RWPE1 (cell line): Measurements from ENCODE around the gene FIBCD1.

Experiments
- CTCF ChIA-PET: fragments of 350-600 bp; sonication (Branson Sonifier 250); formaldehyde crosslinking; extraction: SDS; loops from one replicate; lab custom pipeline; 2021; lab: Yijun Ruan, JAX
- POLR2A ChIA-PET: fragments of 400-600 bp; formaldehyde crosslinking; extraction: SDS; loops from one replicate; lab custom pipeline; 2020; ENCODE audit warnings: antibody characterized with exemption; ENCODE audit not compliant: low non-redundant PET; lab: Yijun Ruan, JAX
- DNase-seq: peaks from one replicate; pipeline ENCODE4 v3.0.0; 2012; ENCODE audit warnings: low spot score
- H3K27ac ChIP-seq: fragments of 450-650 bp; 2 replicates; pipeline ENCODE4 v1.5.1; 2017
- CTCF ChIP-seq: fragments of 450-650 bp; conservative IDR thresholded peaks from 2 replicates; pipeline ENCODE4 v1.5.1; 2017; ENCODE audit warnings: low read depth, mild to moderate bottlenecking

The FIBCD1 gene

GRCh38 chr9:130895481-130896232 is 43.4 kb downstream of the FIBCD1 start:
- ChIA-PET POLR2A (no interaction called here), CTCF (interaction anchor here (0.5 to 1.7 kb wide), 9 partner anchors 9 to 543 kb away, joined by 3 to 8 read pairs (median 3); no protein-coding TSS in a partner anchor)
- DNase-seq: no peak
- no peak for TF ChIP-seq CTCF
- H3K27ac ChIP-seq: peak overlapping the region; percentile 38

GRCh38 chr9:130895038-130895437 is 44.0 kb downstream of the FIBCD1 start:
- no peak for TF ChIP-seq CTCF
- H3K27ac ChIP-seq: peak overlapping the region; percentile 38
- ChIA-PET CTCF (interaction anchor here (0.6 to 1.7 kb wide), 7 partner anchors 9 to 455 kb away, joined by 3 to 8 read pairs (median 4); no protein-coding TSS in a partner anchor), POLR2A (no interaction called here)
- DNase-seq: no peak

- POLR2A ChIA-PET: no interaction called here
- H3K27ac ChIP-seq: peak overlapping the region; percentile 38
- no peak for TF ChIP-seq CTCF
- DNase-seq: no peak
- CTCF ChIA-PET: interaction anchor here (0.6 to 1.7 kb wide), 8 partner anchors 9 to 456 kb away, joined by 3 to 8 read pairs (median 4); no protein-coding TSS in a partner anchor
Measured at GRCh38 chr9:130894546-130894945, 44.5 kb downstream of the FIBCD1 start.

GRCh38 chr9:130893341-130894101 is 45.5 kb downstream of the FIBCD1 start:
- H3K27ac ChIP-seq: peak overlapping the region; percentile 38
- no peak for TF ChIP-seq CTCF
- CTCF ChIA-PET: interaction anchor here (0.7 to 1.2 kb wide), 3 partner anchors 23 to 105 kb away, joined by 3 to 6 read pairs (median 3); no protein-coding TSS in a partner anchor
- POLR2A ChIA-PET: no interaction called here
- DNase-seq: no peak

GRCh38 chr9:130892477-130893304 is 46.4 kb downstream of the FIBCD1 start:
- TF ChIP-seq CTCF: no peak
- ChIA-PET POLR2A (no interaction called here), CTCF (interaction anchor here (0.7 to 1.2 kb wide), 4 partner anchors 23 to 106 kb away, joined by 3 to 6 read pairs (median 4); no protein-coding TSS in a partner anchor)
- DNase-seq: no peak
- peak overlapping the region; percentile 38 for H3K27ac ChIP-seq
